T-helper 1 cell (primary cell): Measurements from ENCODE around the gene C2CD5.
"Not testable (repeated sequence)": the region's sequence is repeated elsewhere in the genome, so short reads cannot be mapped to it uniquely, and the experiment has no call there.

Source experiments
- DNase-seq, 5 donors: peaks; one replicate each; pipeline ENCODE4 v3.0.0-alpha.2; 2012 to 2020
- total RNA-seq, 4 donors: gene quantifications; one replicate each; lab custom pipeline; 2026; lab: John Stamatoyannopoulos, UW

C2CD5 gene
- total RNA-seq, result 38.8 to 76.1 (median 53.7) reads per million in 4 donors

GRCh38 chr12:22544038-22544979 is at the start of gene C2CD5:
Gene C2CD5 (minus strand): TSS chr12:22544542. CDS start chr12:22544150, 392 bp downstream.
- peak; percentile 82 to 97 (median 94) for DNase-seq

- DNase-seq, result no peak
These were observed 49.5 kb upstream of the C2CD5 start for GRCh38 chr12:22593864-22594263.

GRCh38 chr12:22588817-22589216 is 44.5 kb upstream of the C2CD5 start:
- no peak for DNase-seq

GRCh38 chr12:22578328-22578727 is 34.0 kb upstream of the C2CD5 start:
- DNase-seq, result no peak

- DNase-seq, result no peak
These were observed 33.3 kb upstream of the C2CD5 start for GRCh38 chr12:22577667-22578066.

GRCh38 chr12:22576473-22576872 is 32.1 kb upstream of the C2CD5 start:
- no peak for DNase-seq

- DNase-seq, result no peak
These were observed 31.7 kb upstream of the C2CD5 start for GRCh38 chr12:22576065-22576464.

GRCh38 chr12:22574921-22575320 is 30.6 kb upstream of the C2CD5 start:
- DNase-seq, result no peak

- DNase-seq, result no peak
These were observed 28.8 kb upstream of the C2CD5 start for GRCh38 chr12:22573181-22573580.

- no peak for DNase-seq
These were observed 24.9 kb upstream of the C2CD5 start for GRCh38 chr12:22569253-22569652.

GRCh38 chr12:22562036-22563028 is 18.0 kb upstream of the C2CD5 start:
- no peak for DNase-seq

- DNase-seq, result not testable (repeated sequence)
These were observed 10.4 kb upstream of the C2CD5 start for GRCh38 chr12:22554750-22555149.

GRCh38 chr12:22551624-22552023 is 7.3 kb upstream of the C2CD5 start:
- DNase-seq, result no peak

GRCh38 chr12:22545255-22545654 is 913 bp upstream of the C2CD5 start:
- DNase-seq, result no peak

- DNase-seq, result peak in 4 of 5 donors; percentile 22 to 72 (median 26)
These were observed 900 bp downstream of the C2CD5 start for GRCh38 chr12:22543246-22544037.

GRCh38 chr12:22541496-22542155 is 2.7 kb downstream of the C2CD5 start:
- DNase-seq, result no peak

GRCh38 chr12:22539055-22539454 is 5.3 kb downstream of the C2CD5 start:
- no peak for DNase-seq

- DNase-seq, result no peak
These were observed 6.0 kb downstream of the C2CD5 start for GRCh38 chr12:22538311-22538710.

GRCh38 chr12:22536971-22537544 is 7.3 kb downstream of the C2CD5 start:
- no peak for DNase-seq

- DNase-seq, result no peak
These were observed 7.9 kb downstream of the C2CD5 start for GRCh38 chr12:22536346-22536945.

GRCh38 chr12:22535478-22535877 is 8.9 kb downstream of the C2CD5 start:
- DNase-seq, result no peak
